ENCODE measurements around the gene WDFY2.
A peak's percentile ranks its signal among the peaks of the same experiment; 100 is the strongest.
"Not testable (repeated sequence)": the region's sequence is repeated elsewhere in the genome, so short reads cannot be mapped to it uniquely, and the experiment has no call there.

The WDFY2 gene

GRCh38 chr13:51587372-51587771 lies 3.1 kb downstream of the WDFY2 start:
- no peak overlapping the region for H3K27ac ChIP-seq (ENCODE audit: low read depth, low read length)
- no peaks in the 10 kb centered on the region for H3K36me3 ChIP-seq (ENCODE audit: control insufficient read depth in 5 of 5, insufficient read depth in 5 of 5, low read length in 5 of 5)
- H3K4me3 ChIP-seq (ENCODE audit: low read depth in 1 of 5, low read length in 5 of 5), result no peak overlapping the region
- no peaks in the 10 kb centered on the region for H3K27me3 ChIP-seq (ENCODE audit: control insufficient read depth in 5 of 5, insufficient read depth in 4 of 5, low read length in 5 of 5)
- no peaks in the 10 kb centered on the region for H3K9me3 ChIP-seq (ENCODE audit: control insufficient read depth in 5 of 5, low read length in 5 of 5)
- H3K4me1 ChIP-seq (ENCODE audit: control insufficient read depth in 5 of 5, insufficient read depth in 5 of 5, low read length in 5 of 5), result peaks cover 3 to 62% (median 47%) of the 10 kb centered on the region in 5 donors
- no peak overlapping the region for H3K9ac ChIP-seq (ENCODE audit: low read length in 5 of 5)

GRCh38 chr13:51588406-51588949 lies 4.2 kb downstream of the WDFY2 start:
- H3K36me3 ChIP-seq (ENCODE audit: control insufficient read depth in 5 of 5, insufficient read depth in 5 of 5, low read length in 5 of 5), result no peaks in the 10 kb centered on the region
- no peak overlapping the region for H3K9ac ChIP-seq (ENCODE audit: low read length in 5 of 5)
- no peak overlapping the region for H3K4me3 ChIP-seq (ENCODE audit: low read depth in 1 of 5, low read length in 5 of 5)
- H3K27me3 ChIP-seq (ENCODE audit: control insufficient read depth in 5 of 5, insufficient read depth in 4 of 5, low read length in 5 of 5), result no peaks in the 10 kb centered on the region
- H3K27ac ChIP-seq (ENCODE audit: low read depth, low read length), result no peak overlapping the region
- peaks cover 3 to 58% (median 43%) of the 10 kb centered on the region in 5 donors for H3K4me1 ChIP-seq (ENCODE audit: control insufficient read depth in 5 of 5, insufficient read depth in 5 of 5, low read length in 5 of 5)
- H3K9me3 ChIP-seq (ENCODE audit: control insufficient read depth in 5 of 5, low read length in 5 of 5), result no peaks in the 10 kb centered on the region

GRCh38 chr13:51589793-51590192 lies 5.5 kb downstream of the WDFY2 start:
- Histone ChIP-seq H3K9ac (ENCODE audit: low read length in 5 of 5) (peak overlapping the region in 1 of 5 donors; percentile 49), H3K4me1 (ENCODE audit: control insufficient read depth in 5 of 5, insufficient read depth in 5 of 5, low read length in 5 of 5) (peaks cover 3 to 55% (median 41%) of the 10 kb centered on the region in 5 donors)

GRCh38 chr13:51590231-51590970 lies 6.1 kb downstream of the WDFY2 start:
- Histone ChIP-seq H3K27me3 (ENCODE audit: control insufficient read depth in 5 of 5, insufficient read depth in 4 of 5, low read length in 5 of 5) (no peaks in the 10 kb centered on the region), H3K4me3 (ENCODE audit: low read depth in 1 of 5, low read length in 5 of 5) (peak overlapping the region in 1 of 5 donors; percentile 12), H3K36me3 (ENCODE audit: control insufficient read depth in 5 of 5, insufficient read depth in 5 of 5, low read length in 5 of 5) (no peaks in the 10 kb centered on the region), H3K9ac (ENCODE audit: low read length in 5 of 5) (peak overlapping the region in 1 of 5 donors; percentile 49), H3K4me1 (ENCODE audit: control insufficient read depth in 5 of 5, insufficient read depth in 5 of 5, low read length in 5 of 5) (peaks cover 3 to 49% (median 37%) of the 10 kb centered on the region in 5 donors), H3K9me3 (ENCODE audit: control insufficient read depth in 5 of 5, low read length in 5 of 5) (no peaks in the 10 kb centered on the region), H3K27ac (ENCODE audit: low read depth, low read length) (peak overlapping the region; percentile 82)

More at GRCh38 chr13:51589793-51590192, 5.5 kb downstream of the WDFY2 start:
- no peaks in the 10 kb centered on the region for H3K36me3 ChIP-seq (ENCODE audit: control insufficient read depth in 5 of 5, insufficient read depth in 5 of 5, low read length in 5 of 5)
- peak overlapping the region; percentile 82 for H3K27ac ChIP-seq (ENCODE audit: low read depth, low read length)
- no peaks in the 10 kb centered on the region for H3K27me3 ChIP-seq (ENCODE audit: control insufficient read depth in 5 of 5, insufficient read depth in 4 of 5, low read length in 5 of 5)
- H3K4me3 ChIP-seq (ENCODE audit: low read depth in 1 of 5, low read length in 5 of 5), result peak overlapping the region in 1 of 5 donors; percentile 12
- no peaks in the 10 kb centered on the region for H3K9me3 ChIP-seq (ENCODE audit: control insufficient read depth in 5 of 5, low read length in 5 of 5)

- peak overlapping the region in 1 of 5 donors; percentile 49 for H3K9ac ChIP-seq (ENCODE audit: low read length in 5 of 5)
- peaks cover 3 to 43% (median 31%) of the 10 kb centered on the region in 5 donors for H3K4me1 ChIP-seq (ENCODE audit: control insufficient read depth in 5 of 5, insufficient read depth in 5 of 5, low read length in 5 of 5)
- H3K27me3 ChIP-seq (ENCODE audit: control insufficient read depth in 5 of 5, insufficient read depth in 4 of 5, low read length in 5 of 5), result no peaks in the 10 kb centered on the region
Observed at GRCh38 chr13:51590971-51591627, 6.8 kb downstream of the WDFY2 start.

GRCh38 chr13:51591938-51592337 lies 7.7 kb downstream of the WDFY2 start:
- H3K4me3 ChIP-seq (ENCODE audit: low read depth in 1 of 5, low read length in 5 of 5); H3K9me3 ChIP-seq (ENCODE audit: control insufficient read depth in 5 of 5, low read length in 5 of 5); H3K36me3 ChIP-seq (ENCODE audit: control insufficient read depth in 5 of 5, insufficient read depth in 5 of 5, low read length in 5 of 5); H3K27me3 ChIP-seq (ENCODE audit: control insufficient read depth in 5 of 5, insufficient read depth in 4 of 5, low read length in 5 of 5): not testable (repeated sequence)
- Histone ChIP-seq H3K27ac (ENCODE audit: low read depth, low read length) (peak overlapping the region; percentile 82), H3K4me1 (ENCODE audit: control insufficient read depth in 5 of 5, insufficient read depth in 5 of 5, low read length in 5 of 5) (peaks cover 3 to 43% (median 30%) of the 10 kb centered on the region in 5 donors), H3K9ac (ENCODE audit: low read length in 5 of 5) (peak overlapping the region in 1 of 5 donors; percentile 49)

More at GRCh38 chr13:51590971-51591627, 6.8 kb downstream of the WDFY2 start:
- Histone ChIP-seq H3K36me3 (ENCODE audit: control insufficient read depth in 5 of 5, insufficient read depth in 5 of 5, low read length in 5 of 5) (no peaks in the 10 kb centered on the region), H3K27ac (ENCODE audit: low read depth, low read length) (peak overlapping the region; percentile 82), H3K9me3 (ENCODE audit: control insufficient read depth in 5 of 5, low read length in 5 of 5) (no peaks in the 10 kb centered on the region), H3K4me3 (ENCODE audit: low read depth in 1 of 5, low read length in 5 of 5) (no peak overlapping the region)

- H3K4me1 ChIP-seq (ENCODE audit: control insufficient read depth in 5 of 5, insufficient read depth in 5 of 5, low read length in 5 of 5), result peaks cover 3 to 28% (median 24%) of the 10 kb centered on the region in 5 donors
Observed at GRCh38 chr13:51594432-51594831, 10.2 kb downstream of the WDFY2 start.

GRCh38 chr13:51595416-51595815 lies 11.2 kb downstream of the WDFY2 start:
- H3K27ac ChIP-seq (ENCODE audit: low read depth, low read length), result no peak overlapping the region
- H3K4me3 ChIP-seq (ENCODE audit: low read depth in 1 of 5, low read length in 5 of 5), result no peak overlapping the region
- no peaks in the 10 kb centered on the region for H3K27me3 ChIP-seq (ENCODE audit: control insufficient read depth in 5 of 5, insufficient read depth in 4 of 5, low read length in 5 of 5)
- no peaks in the 10 kb centered on the region for H3K36me3 ChIP-seq (ENCODE audit: control insufficient read depth in 5 of 5, insufficient read depth in 5 of 5, low read length in 5 of 5)
- no peak overlapping the region for H3K9ac ChIP-seq (ENCODE audit: low read length in 5 of 5)
- peaks cover 0 to 25% (median 14%) of the 10 kb centered on the region in 5 donors for H3K4me1 ChIP-seq (ENCODE audit: control insufficient read depth in 5 of 5, insufficient read depth in 5 of 5, low read length in 5 of 5)
- no peaks in the 10 kb centered on the region for H3K9me3 ChIP-seq (ENCODE audit: control insufficient read depth in 5 of 5, low read length in 5 of 5)

More at GRCh38 chr13:51594432-51594831, 10.2 kb downstream of the WDFY2 start:
- Histone ChIP-seq H3K36me3 (ENCODE audit: control insufficient read depth in 5 of 5, insufficient read depth in 5 of 5, low read length in 5 of 5) (no peaks in the 10 kb centered on the region), H3K27me3 (ENCODE audit: control insufficient read depth in 5 of 5, insufficient read depth in 4 of 5, low read length in 5 of 5) (no peaks in the 10 kb centered on the region), H3K9ac (ENCODE audit: low read length in 5 of 5) (no peak overlapping the region), H3K4me3 (ENCODE audit: low read depth in 1 of 5, low read length in 5 of 5) (no peak overlapping the region), H3K27ac (ENCODE audit: low read depth, low read length) (no peak overlapping the region), H3K9me3 (ENCODE audit: control insufficient read depth in 5 of 5, low read length in 5 of 5) (no peaks in the 10 kb centered on the region)

GRCh38 chr13:51596541-51596940 lies 12.3 kb downstream of the WDFY2 start:
- H3K4me3 ChIP-seq (ENCODE audit: low read depth in 1 of 5, low read length in 5 of 5), result no peak overlapping the region
- peaks cover 0 to 18% (median 7%) of the 10 kb centered on the region in 5 donors for H3K4me1 ChIP-seq (ENCODE audit: control insufficient read depth in 5 of 5, insufficient read depth in 5 of 5, low read length in 5 of 5)
- no peak overlapping the region for H3K9ac ChIP-seq (ENCODE audit: low read length in 5 of 5)
- no peaks in the 10 kb centered on the region for H3K36me3 ChIP-seq (ENCODE audit: control insufficient read depth in 5 of 5, insufficient read depth in 5 of 5, low read length in 5 of 5)
- no peak overlapping the region for H3K27ac ChIP-seq (ENCODE audit: low read depth, low read length)
- H3K27me3 ChIP-seq (ENCODE audit: control insufficient read depth in 5 of 5, insufficient read depth in 4 of 5, low read length in 5 of 5), result no peaks in the 10 kb centered on the region
- no peaks in the 10 kb centered on the region for H3K9me3 ChIP-seq (ENCODE audit: control insufficient read depth in 5 of 5, low read length in 5 of 5)
